ENCODE data around the gene DENND10. TPM values are rescaled to one million over a fixed set of nuclear protein-coding genes. Genes with fewer than 3 reads are reported as not detected.
A peak's percentile ranks its signal among the peaks of the same experiment; 100 is the strongest.

Gene DENND10
- total and polyA plus RNA-seq, 9 donors: 29.9 to 53.8 (median 40.6) TPM

GRCh38 chr10:119167041-119167440 lies 63.1 kb downstream of the DENND10 start:
- intact Hi-C loops (cut with DNase I): loop anchor here in 1 of 4 donors (10.0 kb wide), 1 partner anchor 62 kb away; the partner anchor contains the start of gene DENND10
- 77 to 80% (median 78%) methylated on average over 8 of the region's 8 CpGs for WGBS, 3 donors
- Histone ChIP-seq H3K9me3 (no peaks in the 10 kb centered on the region), H3K4me3 (no peak overlapping the region), H3K4me1 (ENCODE audit: insufficient read depth) (peaks cover 2% of the 10 kb centered on the region), H3K36me3 (no peaks in the 10 kb centered on the region), H3K27ac (no peak overlapping the region), H3K27me3 (no peaks in the 10 kb centered on the region)
- TF ChIP-seq EP300 (IDR thresholded peaks at IDR 0.05) (no peak), POLR2A (IDR thresholded peaks at IDR 0.05) (no peak)
- TF ChIP-seq, protein P1, sequence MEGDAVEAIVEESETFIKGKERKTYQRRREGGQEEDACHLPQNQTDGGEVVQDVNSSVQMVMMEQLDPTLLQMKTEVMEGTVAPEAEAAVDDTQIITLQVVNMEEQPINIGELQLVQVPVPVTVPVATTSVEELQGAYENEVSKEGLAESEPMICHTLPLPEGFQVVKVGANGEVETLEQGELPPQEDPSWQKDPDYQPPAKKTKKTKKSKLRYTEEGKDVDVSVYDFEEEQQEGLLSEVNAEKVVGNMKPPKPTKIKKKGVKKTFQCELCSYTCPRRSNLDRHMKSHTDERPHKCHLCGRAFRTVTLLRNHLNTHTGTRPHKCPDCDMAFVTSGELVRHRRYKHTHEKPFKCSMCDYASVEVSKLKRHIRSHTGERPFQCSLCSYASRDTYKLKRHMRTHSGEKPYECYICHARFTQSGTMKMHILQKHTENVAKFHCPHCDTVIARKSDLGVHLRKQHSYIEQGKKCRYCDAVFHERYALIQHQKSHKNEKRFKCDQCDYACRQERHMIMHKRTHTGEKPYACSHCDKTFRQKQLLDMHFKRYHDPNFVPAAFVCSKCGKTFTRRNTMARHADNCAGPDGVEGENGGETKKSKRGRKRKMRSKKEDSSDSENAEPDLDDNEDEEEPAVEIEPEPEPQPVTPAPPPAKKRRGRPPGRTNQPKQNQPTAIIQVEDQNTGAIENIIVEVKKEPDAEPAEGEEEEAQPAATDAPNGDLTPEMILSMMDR (IDR thresholded peaks at IDR 0.05): no peak
- DNase-seq: no peak

GRCh38 chr10:119174109-119174508 lies 70.2 kb downstream of the DENND10 start:
- no peaks in the 10 kb centered on the region for H3K27me3 ChIP-seq
- intact Hi-C loops (cut with DNase I): no loop called here
- H3K27ac ChIP-seq: no peak overlapping the region
- peaks cover 2% of the 10 kb centered on the region for H3K4me1 ChIP-seq (ENCODE audit: insufficient read depth)
- TF ChIP-seq, protein P1 (IDR thresholded peaks at IDR 0.05): no peak
- TF ChIP-seq POLR2A (IDR thresholded peaks at IDR 0.05) (no peak), EP300 (IDR thresholded peaks at IDR 0.05) (no peak)
- no peak for DNase-seq
- H3K36me3 ChIP-seq: no peaks in the 10 kb centered on the region
- H3K9me3 ChIP-seq: no peaks in the 10 kb centered on the region
- no peak overlapping the region for H3K4me3 ChIP-seq
- 62 to 80% (median 70%) methylated on average over 2 of the region's 2 CpGs for WGBS, 3 donors

GRCh38 chr10:119176166-119176565 lies 72.3 kb downstream of the DENND10 start:
- H3K4me3 ChIP-seq: no peak overlapping the region
- no peaks in the 10 kb centered on the region for H3K36me3 ChIP-seq
- no peaks in the 10 kb centered on the region for H3K27me3 ChIP-seq
- peaks cover 2% of the 10 kb centered on the region for H3K4me1 ChIP-seq (ENCODE audit: insufficient read depth)
- intact Hi-C loops (cut with DNase I): no loop called here
- no peak overlapping the region for H3K27ac ChIP-seq
- no peak for DNase-seq
- TF ChIP-seq, protein P1 (IDR thresholded peaks at IDR 0.05): no peak
- TF ChIP-seq EP300 (IDR thresholded peaks at IDR 0.05) (no peak), POLR2A (IDR thresholded peaks at IDR 0.05) (no peak)
- WGBS, 3 donors: 90 to 95% (median 94%) methylated on average over 6 of the region's 6 CpGs
- H3K9me3 ChIP-seq: no peaks in the 10 kb centered on the region

GRCh38 chr10:119177708-119178371 lies 73.9 kb downstream of the DENND10 start:
- intact Hi-C loops (cut with DNase I): no loop called here
- WGBS, 3 donors: 5 to 13% (median 8%) methylated on average over 21 of the region's 21 CpGs
- H3K27ac ChIP-seq: peak overlapping the region in 1 of 2 donors; percentile 90
- H3K9me3 ChIP-seq: no peaks in the 10 kb centered on the region
- TF ChIP-seq, protein P1 (IDR thresholded peaks at IDR 0.05): no peak
- TF ChIP-seq POLR2A (IDR thresholded peaks at IDR 0.05) (no peak), EP300 (IDR thresholded peaks at IDR 0.05) (no peak)
- H3K4me3 ChIP-seq: peak overlapping the region; percentile 62
- no peaks in the 10 kb centered on the region for H3K27me3 ChIP-seq
- peaks cover 2% of the 10 kb centered on the region for H3K4me1 ChIP-seq (ENCODE audit: insufficient read depth)
- H3K36me3 ChIP-seq: no peaks in the 10 kb centered on the region
- DNase-seq: no peak

All from ovary (tissue), 9 donors.